GM23338 (cell line): ENCODE data around the gene SPATS2. TPM values are rescaled to one million over a fixed set of nuclear protein-coding genes. Genes with fewer than 3 reads are reported as not detected.

Source experiments
- ATAC-seq: fragments of 200-7000 bp; cut with Tn5 transposase; 3 replicates; pipeline ENCODE4 v1.9.1; 2020
- DNase-seq: peaks from one replicate; pipeline ENCODE4 v3.0.0-alpha.2; 2015; ENCODE audit warnings: low spot score
- H2AFZ ChIP-seq: fragments of 200-600 bp; sonication (generic); 2 replicates; pipeline ENCODE4 v1.8.0; 2016; ENCODE audit warnings: antibody characterized with exemption, mild to moderate bottlenecking, moderate library complexity
- H3F3A ChIP-seq: fragments of 200-600 bp; sonication (generic); replicated peaks from 2 replicates; pipeline ENCODE4 v1.8.0; 2017; ENCODE audit warnings: antibody characterized with exemption, mixed run types, low read depth
- H3K27ac ChIP-seq: fragments of 200-600 bp; sonication (generic); 2 replicates; pipeline ENCODE4 v1.6.1; 2016; ENCODE audit warnings: low read depth
- H3K27me3 ChIP-seq: fragments of 200-600 bp; sonication (generic); 2 replicates; pipeline ENCODE4 v1.8.0; 2016; ENCODE audit warnings: mild to moderate bottlenecking, mixed run types, moderate library complexity; ENCODE audit not compliant: insufficient read depth
- H3K36me3 ChIP-seq: fragments of 200-600 bp; sonication (generic); 2 replicates; pipeline ENCODE4 v1.8.0; 2016; ENCODE audit warnings: mild to moderate bottlenecking; ENCODE audit not compliant: insufficient read depth
- H3K4me1 ChIP-seq: fragments of 200-600 bp; sonication (generic); 2 replicates; pipeline ENCODE4 v1.8.0; 2016; ENCODE audit warnings: mild to moderate bottlenecking, moderate library complexity; ENCODE audit not compliant: insufficient read depth
- H3K4me2 ChIP-seq: fragments of 200-600 bp; sonication (generic); 2 replicates; pipeline ENCODE4 v1.7.1; 2017; ENCODE audit warnings: mixed run types
- H3K4me3 ChIP-seq: fragments of 200-600 bp; sonication (generic); 2 replicates; pipeline ENCODE4 v1.6.1; 2016; ENCODE audit warnings: mixed run types
- H3K79me2 ChIP-seq: fragments of 200-600 bp; sonication (generic); replicated peaks from 2 replicates; pipeline ENCODE4 v1.8.0; 2017; ENCODE audit warnings: mild to moderate bottlenecking; ENCODE audit not compliant: insufficient read depth
- H3K9me2 ChIP-seq: fragments of 200-600 bp; sonication (generic); 2 replicates; pipeline ENCODE4 v1.8.0; 2017; ENCODE audit not compliant: insufficient read depth
- H4K20me1 ChIP-seq: fragments of 200-600 bp; sonication (generic); replicated peaks from 2 replicates; pipeline ENCODE4 v1.8.0; 2017; ENCODE audit warnings: mild to moderate bottlenecking; ENCODE audit not compliant: insufficient read depth
- H3K27ac Mint-ChIP-seq: 2 replicates; pipeline ENCODE4 v1.8.0; 2020; ENCODE audit warnings: inconsistent platforms, mild to moderate bottlenecking, moderate library complexity, mixed read lengths
- H3K27me3 Mint-ChIP-seq: 3 replicates; pipeline ENCODE4 v1.8.0; 2022; ENCODE audit warnings: low read depth, mild to moderate bottlenecking, moderate library complexity, mixed read lengths, inconsistent platforms; ENCODE audit not compliant: insufficient read depth, poor library complexity
- H3K36me3 Mint-ChIP-seq: 3 replicates; pipeline ENCODE4 v1.8.0; 2021; ENCODE audit warnings: low read depth, mild to moderate bottlenecking, inconsistent platforms, moderate library complexity, mixed read lengths
- H3K4me1 Mint-ChIP-seq: 3 replicates; pipeline ENCODE4 v1.8.0; 2020; ENCODE audit warnings: mild to moderate bottlenecking, inconsistent platforms, mixed read lengths
- H3K4me3 Mint-ChIP-seq: 3 replicates; pipeline ENCODE4 v1.8.0; 2021; ENCODE audit warnings: moderate library complexity, mild to moderate bottlenecking, inconsistent platforms, mixed read lengths
- H3K9me3 Mint-ChIP-seq: 3 replicates; pipeline ENCODE4 v1.8.0; 2020; ENCODE audit warnings: moderate library complexity, mild to moderate bottlenecking, inconsistent platforms, mixed read lengths
- EZH2 ChIP-seq: fragments of 200-600 bp; sonication (generic); IDR thresholded peaks from one replicate; pipeline ENCODE4 v1.8.0; 2017; ENCODE audit warnings: antibody characterized with exemption, mild to moderate bottlenecking, low read depth; ENCODE audit not compliant: unreplicated experiment
- JUNB ChIP-seq: IDR thresholded peaks from one replicate; pipeline ENCODE4 v1.6.1; 2016; ENCODE audit warnings: antibody characterized with exemption; ENCODE audit not compliant: unreplicated experiment
- NANOG ChIP-seq: IDR thresholded peaks from 2 replicates; pipeline ENCODE4 v1.6.1; 2016; ENCODE audit warnings: antibody characterized with exemption, borderline replicate concordance
- REST ChIP-seq: IDR thresholded peaks from one replicate; pipeline ENCODE4 v1.6.1; 2018; ENCODE audit warnings: antibody characterized with exemption; ENCODE audit not compliant: unreplicated experiment
- STAT1 ChIP-seq: IDR thresholded peaks from one replicate; pipeline ENCODE4 v1.6.1; 2016; ENCODE audit warnings: antibody characterized with exemption; ENCODE audit not compliant: unreplicated experiment
- ZNF114 ChIP-seq: fragments of 250-450 bp; sonication (Bioruptor Pico); IDR thresholded peaks from 2 replicates; pipeline ENCODE4 v1.5.0; 2020; ENCODE audit warnings: mild to moderate bottlenecking, moderate library complexity
- ZNF331 ChIP-seq: fragments of 250-450 bp; sonication (Bioruptor Pico); IDR thresholded peaks from 2 replicates; pipeline ENCODE4 v1.5.0; 2020; ENCODE audit warnings: low read depth, mild to moderate bottlenecking, moderate library complexity
- polyA plus RNA-seq: library from polyadenylated mRNA; unstranded; fragments of >200 nt; fragmentation: Nextera tagmentation; extraction: Ambion mirVana; gene quantifications from 2 replicates; pipeline ENCODE4 v1.2.1, GENCODE V29; 2016
- total RNA-seq: library from RNA; depleted of rRNA; stranded (reverse); fragments of >200 nt; shearing (Covaris generic); gene quantifications from 2 replicates; pipeline ENCODE4 v1.2.3, GENCODE V29; 2014

SPATS2 gene
- total and polyA plus RNA-seq, 2 experiments from 2014 or later: 20.6 to 61.0 TPM

GRCh38 chr12:49525942-49526341, 158.7 kb downstream of the SPATS2 start:
- Histone ChIP-seq H3K4me2 (no peak overlapping the region), H3K4me1 (peaks cover 6% of the 10 kb centered on the region; the same call in 1 of the 2 replicates), H3K36me3 (no peaks in the 10 kb centered on the region), H3F3A (no peaks in the 10 kb centered on the region), H4K20me1 (no peaks in the 10 kb centered on the region; the same call in 1 of the 2 replicates), H2AFZ (no peak overlapping the region), H3K9me2 (no peaks in the 10 kb centered on the region), H3K27me3 (no peaks in the 10 kb centered on the region), H3K79me2 (no peaks in the 10 kb centered on the region), H3K27ac (no peak overlapping the region), H3K4me3 (no peak overlapping the region)
- Mint-ChIP-seq H3K9me3 (no peaks in the 10 kb centered on the region), H3K27me3 (no peaks in the 10 kb centered on the region), H3K4me1 (peaks cover 8% of the 10 kb centered on the region; the same call in 2 of the 3 replicates), H3K36me3 (peaks cover 21% of the 10 kb centered on the region), H3K4me3 (no peak overlapping the region), H3K27ac (no peak overlapping the region)
- DNase-seq (no peak), ATAC-seq (no peak)
- no peak for TF ChIP-seq ZNF114 (CRISPR knock-in tag)
- TF ChIP-seq EZH2: no peak
- no peak for TF ChIP-seq JUNB
- no peak for TF ChIP-seq NANOG
- TF ChIP-seq STAT1: no peak
- no peak for TF ChIP-seq REST

- H3K36me3 ChIP-seq: no peaks in the 10 kb centered on the region
- no peak overlapping the region for H2AFZ ChIP-seq
- H3F3A ChIP-seq: no peaks in the 10 kb centered on the region
- no peaks in the 10 kb centered on the region for H3K9me2 ChIP-seq
- H3K4me1 ChIP-seq: peaks cover 6% of the 10 kb centered on the region; the same call in 1 of the 2 replicates
- H4K20me1 ChIP-seq: no peaks in the 10 kb centered on the region
- no peak overlapping the region for H3K4me3 ChIP-seq
- no peak overlapping the region for H3K27ac ChIP-seq
- ATAC-seq (peak; percentile 21; the same call in 2 of the 3 replicates), DNase-seq (no peak)
- Mint-ChIP-seq H3K9me3 (no peaks in the 10 kb centered on the region), H3K4me1 (peaks cover 8% of the 10 kb centered on the region; the same call in 2 of the 3 replicates), H3K27me3 (no peaks in the 10 kb centered on the region), H3K4me3 (no peak overlapping the region), H3K27ac (0 out of 2 replicates have a peak overlapping the region, but pooled peaks have one; percentile 5), H3K36me3 (peaks cover 21% of the 10 kb centered on the region)
- H3K27me3 ChIP-seq: peaks cover 4% of the 10 kb centered on the region; the same call in 1 of the 2 replicates
- TF ChIP-seq ZNF114 (CRISPR knock-in tag): no peak
- no peak for TF ChIP-seq STAT1
- TF ChIP-seq ZNF331 (CRISPR knock-in tag): no peak
- H3K79me2 ChIP-seq: no peaks in the 10 kb centered on the region
- H3K4me2 ChIP-seq: no peak overlapping the region
Observed at GRCh38 chr12:49527361-49528130, 160.3 kb downstream of the SPATS2 start.
